ENCODE measurements around the gene MATN1.

DNA sequence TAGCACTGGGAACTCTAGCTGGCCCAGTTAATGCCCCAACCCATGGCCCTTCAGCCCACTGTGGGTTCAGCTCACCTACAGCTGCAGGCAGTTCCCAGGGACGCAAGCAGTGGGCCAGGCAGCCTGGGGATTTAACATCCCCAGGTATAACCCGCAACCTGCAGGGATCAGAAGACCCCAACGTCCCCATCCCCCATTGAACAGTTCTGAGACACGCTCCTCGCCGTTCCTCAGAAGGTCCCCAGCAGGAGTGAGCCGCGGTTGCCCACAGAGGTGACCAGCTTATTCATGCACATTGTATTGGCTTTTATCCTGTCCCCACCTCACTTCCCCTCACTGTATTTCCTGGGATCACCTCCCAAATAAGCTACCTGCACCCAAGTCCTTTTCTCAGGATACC lies 5.0 kb upstream of the MATN1 start:
- TF ChIP-seq, protein P1, sequence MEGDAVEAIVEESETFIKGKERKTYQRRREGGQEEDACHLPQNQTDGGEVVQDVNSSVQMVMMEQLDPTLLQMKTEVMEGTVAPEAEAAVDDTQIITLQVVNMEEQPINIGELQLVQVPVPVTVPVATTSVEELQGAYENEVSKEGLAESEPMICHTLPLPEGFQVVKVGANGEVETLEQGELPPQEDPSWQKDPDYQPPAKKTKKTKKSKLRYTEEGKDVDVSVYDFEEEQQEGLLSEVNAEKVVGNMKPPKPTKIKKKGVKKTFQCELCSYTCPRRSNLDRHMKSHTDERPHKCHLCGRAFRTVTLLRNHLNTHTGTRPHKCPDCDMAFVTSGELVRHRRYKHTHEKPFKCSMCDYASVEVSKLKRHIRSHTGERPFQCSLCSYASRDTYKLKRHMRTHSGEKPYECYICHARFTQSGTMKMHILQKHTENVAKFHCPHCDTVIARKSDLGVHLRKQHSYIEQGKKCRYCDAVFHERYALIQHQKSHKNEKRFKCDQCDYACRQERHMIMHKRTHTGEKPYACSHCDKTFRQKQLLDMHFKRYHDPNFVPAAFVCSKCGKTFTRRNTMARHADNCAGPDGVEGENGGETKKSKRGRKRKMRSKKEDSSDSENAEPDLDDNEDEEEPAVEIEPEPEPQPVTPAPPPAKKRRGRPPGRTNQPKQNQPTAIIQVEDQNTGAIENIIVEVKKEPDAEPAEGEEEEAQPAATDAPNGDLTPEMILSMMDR (IDR thresholded peaks at IDR 0.05; ENCODE audit: low read length), result no peak
- TF ChIP-seq EZH2 (IDR thresholded peaks at IDR 0.05; ENCODE audit: borderline replicate concordance, low read length), result no peak
